Measurements from ENCODE around the gene MAML3. TPM values are rescaled to one million over a fixed set of nuclear protein-coding genes. Genes with fewer than 3 reads are reported as not detected.

Gene MAML3
- polyA plus RNA-seq, 1 donor = 3.9 TPM

- DNase-seq (ENCODE audit: low read depth) = no peak
These were observed 310.3 kb downstream of the MAML3 start for GRCh38 chr4:139843641-139844040.

- no peak for DNase-seq (ENCODE audit: low read depth)
These were observed 312.4 kb downstream of the MAML3 start for GRCh38 chr4:139841464-139842195.

- no peak for DNase-seq (ENCODE audit: low read depth)
These were observed 313.2 kb downstream of the MAML3 start for GRCh38 chr4:139840773-139841172.

GRCh38 chr4:139839403-139840031 lies 314.5 kb downstream of the MAML3 start:
- DNase-seq (ENCODE audit: low read depth) = no peak

DNA sequence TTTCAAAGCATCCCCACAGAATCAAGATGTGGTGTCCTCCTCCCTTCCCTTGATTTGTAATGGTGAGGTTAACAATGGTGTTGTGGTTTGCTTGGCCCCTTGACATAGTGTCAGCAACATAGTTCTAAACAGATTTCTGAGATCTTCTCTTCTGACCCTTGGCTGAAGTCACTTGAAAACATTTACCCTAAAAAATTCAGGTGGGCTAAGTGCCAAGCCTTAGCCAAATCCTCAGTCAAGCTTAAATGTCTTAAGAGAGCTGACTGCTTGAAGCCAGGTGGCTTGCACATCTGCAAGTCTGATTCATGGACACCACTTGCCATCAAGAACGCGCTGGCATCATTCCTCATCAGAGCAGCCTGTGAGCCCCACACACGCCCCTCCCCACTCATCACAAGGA lies 315.2 kb downstream of the MAML3 start:
- DNase-seq (ENCODE audit: low read depth) = no peak

DNA sequence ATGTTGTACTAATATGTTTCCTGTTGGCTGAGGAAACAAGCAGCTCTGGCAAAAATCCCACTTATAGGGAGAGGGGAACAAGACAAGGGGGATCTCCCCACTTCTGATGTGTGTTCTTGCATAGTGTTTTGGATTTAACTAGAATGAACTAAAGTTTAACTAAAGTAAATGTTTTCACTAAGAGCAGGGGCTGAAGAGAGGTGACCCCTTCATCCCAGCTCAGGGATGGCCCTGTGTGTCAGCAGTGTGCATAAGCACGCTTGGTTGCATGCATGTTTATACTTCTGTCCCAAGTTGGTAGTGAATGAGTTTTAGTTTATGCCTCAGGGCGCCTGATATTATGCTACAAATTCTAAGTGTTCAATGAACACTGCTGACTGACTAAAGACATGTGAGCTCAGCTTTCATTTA lies 319.0 kb downstream of the MAML3 start:
- DNase-seq (ENCODE audit: low read depth) = no peak

DNA sequence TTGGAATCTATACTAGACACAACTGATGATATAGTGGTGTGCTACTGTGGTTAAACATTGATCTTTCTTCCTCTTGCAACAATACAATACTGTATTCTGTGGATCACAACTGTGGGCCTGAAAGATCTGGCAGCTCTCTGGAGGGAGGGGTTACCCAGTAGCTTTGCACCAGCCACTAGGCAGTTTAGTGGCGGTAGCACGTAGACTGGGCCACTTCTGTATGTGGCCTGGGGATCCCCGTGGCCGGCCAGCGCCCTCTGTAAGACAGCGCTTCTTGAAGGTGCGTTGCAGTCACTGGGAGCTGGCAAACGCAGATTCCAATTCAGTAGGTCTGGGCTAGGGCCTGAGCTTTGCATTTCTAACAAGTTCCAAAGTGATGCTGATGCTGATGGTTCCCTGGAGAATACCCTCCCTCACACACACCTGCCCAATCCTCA lies 319.7 kb downstream of the MAML3 start:
- DNase-seq (ENCODE audit: low read depth) = no peak

DNA sequence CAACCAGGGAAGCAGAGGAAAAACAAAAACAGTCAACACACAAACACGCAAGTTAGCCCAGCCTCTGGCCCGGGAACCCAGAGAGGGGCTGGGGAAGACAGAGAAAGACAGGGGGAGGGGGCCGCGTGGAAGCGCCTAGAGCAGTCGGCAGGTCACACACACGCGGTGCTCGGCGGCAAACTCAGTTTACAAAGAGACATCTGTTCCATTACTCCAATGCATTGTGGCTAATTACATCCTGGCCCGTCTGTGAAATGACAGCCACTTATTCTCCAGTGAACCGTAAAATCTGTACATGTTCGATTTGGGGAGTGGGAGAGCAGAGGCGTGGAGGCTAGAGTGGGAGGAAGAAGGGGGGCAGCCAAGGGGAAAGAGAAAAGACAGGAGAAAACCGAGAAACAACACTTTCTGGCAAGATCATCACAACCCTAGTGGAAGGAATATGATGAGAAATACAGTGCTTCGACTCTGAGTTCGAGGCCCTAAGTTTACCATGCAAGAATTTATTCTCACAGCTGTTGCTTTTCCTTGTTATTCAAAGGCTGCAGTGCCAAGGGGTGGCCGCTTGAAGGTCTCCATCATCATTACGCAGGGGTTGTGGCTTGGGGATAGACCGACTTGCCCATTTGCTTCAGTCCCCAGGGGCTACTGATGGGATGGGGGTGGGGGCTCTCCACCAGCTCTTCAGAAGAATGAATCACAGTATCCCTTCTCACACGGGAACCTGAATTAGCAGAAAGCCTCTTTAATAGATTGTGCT lies 320.7 kb downstream of the MAML3 start:
- no peak for DNase-seq (ENCODE audit: low read depth)

- no peak for DNase-seq (ENCODE audit: low read depth)
These were observed 324.9 kb downstream of the MAML3 start for GRCh38 chr4:139828966-139829664.

DNA sequence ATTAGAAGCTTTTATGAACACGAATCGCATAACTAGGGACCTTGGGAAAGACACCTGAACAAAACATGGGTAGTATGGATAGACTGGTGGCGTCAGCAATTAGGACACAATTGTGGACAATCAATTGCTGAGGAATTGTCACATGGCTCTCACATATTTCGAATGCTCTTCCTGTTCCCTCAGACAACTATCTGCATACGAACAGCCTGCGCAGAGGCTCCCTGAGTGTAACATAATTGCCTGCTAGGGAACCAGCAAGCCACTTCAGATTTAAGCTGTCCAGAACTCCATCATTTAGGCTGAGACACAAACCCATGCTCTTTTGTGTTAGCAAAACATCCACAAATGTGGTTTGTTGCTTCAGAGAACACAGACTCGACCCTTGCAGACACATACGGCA lies 327.6 kb downstream of the MAML3 start:
- no peak for DNase-seq (ENCODE audit: low read depth)

DNA sequence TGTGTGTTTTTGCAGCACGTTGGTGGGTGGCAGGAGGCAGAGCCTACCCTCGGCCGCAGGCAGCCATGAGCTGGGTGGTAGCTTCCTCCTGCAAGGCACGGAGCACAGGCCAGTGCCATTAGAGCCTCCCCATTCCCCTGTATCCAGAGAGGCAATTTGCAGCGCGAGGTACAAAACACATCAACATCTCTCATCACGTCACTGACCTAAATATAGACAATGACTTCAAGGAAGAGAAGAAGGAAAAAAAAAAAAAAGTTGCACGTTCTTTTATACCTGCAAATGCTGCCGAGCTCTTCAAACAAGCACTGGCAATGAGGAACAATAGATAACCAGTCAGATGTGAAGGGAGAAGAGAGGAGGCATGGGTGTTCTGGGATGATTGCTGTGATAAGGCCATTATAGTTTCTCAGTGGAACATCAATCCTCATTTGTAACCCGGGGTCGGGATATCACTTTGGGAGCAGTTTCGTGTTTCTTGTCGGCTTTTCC lies 328.4 kb downstream of the MAML3 start:
- DNase-seq (ENCODE audit: low read depth) = no peak

DNA sequence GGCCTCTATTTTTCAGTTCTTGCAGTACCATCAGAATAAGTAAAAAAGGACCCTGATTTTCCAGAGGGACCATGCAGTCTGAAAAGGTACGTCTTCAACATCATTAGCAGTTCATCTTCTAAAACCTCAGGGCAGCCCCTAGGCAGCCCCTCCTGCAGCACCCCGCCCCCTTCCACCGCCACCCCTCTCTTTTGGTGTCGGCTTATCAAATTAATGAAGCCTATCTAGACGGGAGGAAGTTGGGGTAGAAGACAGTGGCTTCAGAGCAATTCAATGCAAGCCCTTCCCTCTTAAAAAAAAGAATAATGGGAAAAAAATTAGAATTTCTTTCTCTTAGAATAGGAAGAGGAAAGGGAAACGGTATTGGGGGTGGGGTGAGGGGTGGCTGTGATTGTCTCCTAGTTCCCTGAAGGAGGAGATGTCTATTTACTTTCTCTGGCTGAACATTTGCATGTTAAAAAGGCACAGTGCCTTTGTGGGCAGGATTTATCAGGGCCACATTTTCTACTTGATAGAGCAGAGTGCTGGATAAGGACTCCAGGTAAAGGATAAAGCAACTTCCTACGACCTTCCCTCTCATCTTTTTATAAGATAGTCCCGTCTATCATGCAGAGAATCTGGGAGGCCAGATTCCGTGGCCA lies 329.0 kb downstream of the MAML3 start:
- no peak for DNase-seq (ENCODE audit: low read depth)

DNA sequence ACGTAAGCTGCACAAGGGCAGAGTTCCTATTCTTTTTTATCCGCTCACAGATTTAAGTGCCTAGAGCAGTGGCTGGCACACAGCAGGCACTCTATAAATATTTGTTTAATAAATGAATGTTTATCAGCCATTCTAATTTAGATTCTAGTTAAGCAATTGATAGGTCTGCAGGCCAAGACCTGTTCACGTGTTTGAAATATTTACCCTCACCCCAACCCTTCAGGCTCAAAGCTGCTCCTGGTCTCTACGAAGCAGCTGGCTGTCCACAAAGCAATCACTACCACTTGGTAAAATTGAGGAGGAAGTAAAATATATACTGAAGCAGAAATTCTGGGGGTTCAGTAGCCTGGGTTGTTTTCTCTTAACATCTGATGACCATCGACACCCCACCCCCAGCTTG lies 330.2 kb downstream of the MAML3 start:
- DNase-seq (ENCODE audit: low read depth) = no peak

DNA sequence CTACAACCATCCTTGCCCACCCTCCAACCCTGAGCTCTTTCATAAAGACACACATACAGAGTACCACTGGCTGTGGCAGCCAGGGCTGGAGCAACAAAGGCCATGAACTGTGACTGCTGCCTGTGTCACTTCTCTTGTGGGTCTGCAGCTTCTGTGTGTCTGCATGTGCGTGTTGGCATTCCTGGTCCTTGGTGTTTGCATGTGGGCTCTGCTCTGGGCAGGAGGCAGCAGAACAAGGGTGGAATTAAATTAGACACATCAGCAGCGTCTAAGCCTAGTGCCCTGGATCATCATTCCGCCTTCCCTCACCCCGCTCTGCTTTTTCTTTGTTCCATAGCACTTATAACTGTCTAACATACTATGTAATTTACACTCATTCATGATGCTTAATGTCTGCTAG lies 330.6 kb downstream of the MAML3 start:
- DNase-seq (ENCODE audit: low read depth) = no peak

GRCh38 chr4:139822391-139822790 lies 331.6 kb downstream of the MAML3 start:
- no peak for DNase-seq (ENCODE audit: low read depth)

DNA sequence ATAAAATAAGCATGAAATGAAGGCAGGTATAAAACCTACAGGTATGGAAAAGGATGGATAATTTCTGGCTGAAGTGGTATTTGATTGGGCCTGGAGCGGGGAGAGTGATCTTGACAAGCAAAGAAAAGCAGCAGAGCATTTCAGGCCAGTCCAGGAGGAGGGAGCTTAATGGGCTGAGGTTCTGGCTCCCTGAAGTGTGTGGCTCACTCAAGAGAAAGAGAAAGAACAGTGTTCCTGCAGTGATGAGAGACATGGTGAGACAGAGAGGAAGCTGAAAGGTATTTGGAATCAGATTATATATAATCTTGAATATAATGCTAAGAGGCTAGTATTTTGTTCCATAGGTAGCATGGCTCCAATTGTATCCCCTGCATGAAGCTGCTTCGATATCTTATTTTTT lies 334.9 kb downstream of the MAML3 start:
- DNase-seq (ENCODE audit: low read depth) = no peak

DNA sequence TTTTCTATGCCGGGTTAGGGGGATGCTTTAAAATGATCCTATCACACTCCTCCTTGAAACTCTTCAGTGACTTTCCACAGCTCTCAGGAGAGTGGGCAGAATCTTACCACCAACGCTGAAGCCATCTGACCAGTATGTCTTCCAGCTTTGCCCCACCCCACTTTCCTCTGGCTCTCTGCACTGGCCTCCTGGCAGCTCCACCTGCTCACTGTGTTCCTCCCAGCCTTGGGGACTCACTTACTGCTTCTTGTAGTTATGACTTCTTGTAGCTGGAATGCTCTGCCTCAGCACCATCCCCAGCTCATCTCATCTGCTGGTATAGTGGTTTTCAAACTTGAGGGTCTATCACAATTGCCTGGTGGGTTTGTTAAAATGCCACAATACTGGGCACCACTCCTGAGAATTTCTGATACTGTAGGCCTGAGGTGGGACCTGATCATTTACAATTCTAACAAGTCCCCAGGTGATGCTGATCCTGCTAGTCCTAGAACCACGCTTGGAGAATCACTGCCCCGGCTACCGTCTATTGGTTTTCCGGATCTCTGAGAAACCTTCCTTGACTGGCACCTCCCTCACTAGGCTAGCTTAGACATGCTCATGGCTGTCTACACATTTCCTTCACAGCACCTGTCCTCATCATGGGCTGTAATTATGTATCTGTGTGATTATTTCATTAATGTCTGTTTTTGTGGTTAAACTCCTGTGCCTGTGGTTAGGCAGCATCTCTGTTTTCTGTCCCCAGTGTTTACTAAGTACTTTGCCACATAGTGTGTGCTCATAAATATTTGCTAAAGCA lies 336.1 kb downstream of the MAML3 start:
- no peak for DNase-seq (ENCODE audit: low read depth)

DNA sequence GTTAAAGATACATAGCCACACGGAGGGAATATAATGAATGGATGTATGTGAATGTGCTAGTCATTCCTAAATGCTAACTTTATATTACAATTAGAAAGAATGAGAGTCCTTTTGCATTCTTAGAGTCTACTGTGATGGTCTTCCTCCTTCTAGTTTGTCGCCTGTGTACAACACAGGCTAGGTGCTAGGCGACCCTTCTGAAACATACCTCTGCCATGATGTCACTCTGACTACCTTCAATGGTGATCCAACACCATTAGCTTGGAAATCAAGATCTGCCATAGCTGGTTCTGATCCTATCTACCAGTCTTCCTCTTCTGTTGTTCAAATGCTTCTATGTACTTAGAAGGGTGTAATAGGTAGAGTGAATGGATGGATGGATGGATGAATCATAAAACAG lies 337.1 kb downstream of the MAML3 start:
- no peak for DNase-seq (ENCODE audit: low read depth)

DNA sequence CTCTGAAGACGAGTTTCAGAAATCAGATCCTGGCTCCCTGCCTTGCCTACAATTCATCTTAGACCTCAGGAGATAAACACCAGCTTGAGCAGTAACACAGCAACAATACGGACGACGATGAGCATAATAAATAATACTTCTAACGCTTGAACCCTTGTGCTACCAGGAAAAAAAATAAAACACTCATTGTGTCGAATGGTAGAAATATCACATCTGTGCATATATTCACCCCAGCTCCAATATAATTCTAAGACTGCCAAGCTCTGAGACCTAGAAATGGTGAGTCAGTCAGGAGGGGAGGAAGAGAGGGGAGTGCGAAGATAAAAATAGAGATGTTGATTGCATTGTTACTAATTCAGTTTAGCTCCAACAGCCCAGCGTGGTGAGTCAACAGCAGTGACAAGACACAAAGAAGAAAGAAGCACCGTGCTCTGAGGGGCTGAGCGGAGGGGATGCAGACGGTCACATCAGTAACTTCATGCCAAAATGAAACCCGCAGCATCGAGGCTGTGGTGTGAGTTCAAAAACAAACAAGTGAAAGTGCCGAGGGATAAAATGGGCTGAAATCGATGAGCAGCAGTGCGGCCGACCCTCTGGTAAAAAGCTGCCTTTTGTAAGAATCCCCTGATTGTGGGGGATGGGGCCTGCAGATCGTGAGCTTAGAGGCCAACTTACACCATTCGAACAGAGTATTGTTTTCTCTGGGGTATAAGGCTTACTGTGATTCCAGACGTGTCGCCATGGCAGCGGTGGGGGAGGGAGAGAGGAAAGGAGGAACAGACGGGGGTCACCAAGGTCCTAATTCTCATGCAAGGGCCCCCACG lies 338.0 kb downstream of the MAML3 start:
- DNase-seq (ENCODE audit: low read depth) = no peak
